Stomach (tissue), 4 donors: ENCODE results near the gene TTYH3.
"Not testable (repeated sequence)": the region's sequence is repeated elsewhere in the genome, so short reads cannot be mapped to it uniquely, and the experiment has no call there.

ENCODE experiments used
- CTCF ChIP-seq, 7 experiments: fragments of 450-650 bp in 4 of 7; fragments of 200-600 bp in 3 of 7; sonication (generic) in 3 of 7; IDR thresholded peaks; one replicate each; pipeline ENCODE4 v1.5.1; 2016 to 2019; ENCODE audit warnings: antibody characterized with exemption in 7 of 7, control low read depth in 2 of 7, mild to moderate bottlenecking in 1 of 7
- POLR2A ChIP-seq, 4 donors: fragments of 450-650 bp; IDR thresholded peaks; one replicate each; pipeline ENCODE4 v1.6.1; 2016; ENCODE audit warnings: antibody characterized with exemption in 4 of 4, control low read depth in 2 of 4, mild to moderate bottlenecking in 1 of 4, moderate library complexity in 1 of 4
- POLR2AphosphoS5 ChIP-seq, 3 donors: sonication (generic); formaldehyde crosslinking; IDR thresholded peaks; one replicate each; pipeline ENCODE4 v1.6.1; 2016; ENCODE audit warnings: antibody characterized with exemption in 3 of 3

GRCh38 chr7:2691932-2692439 is 60.2 kb downstream of the TTYH3 start:
- not testable (repeated sequence) for TF ChIP-seq POLR2A, POLR2AphosphoS5, CTCF (IDR thresholded peaks at IDR 0.05)
